NCI-H524 treated with DMSO at 0.1 percent for 48 hours (cell line): Measurements from ENCODE around the gene USP44.
"Not testable (repeated sequence)": the region's sequence is repeated elsewhere in the genome, so short reads cannot be mapped to it uniquely, and the experiment has no call there.

Experiments used
- DNase-seq: peaks from one replicate; lab custom pipeline; 2025; lab: John Stamatoyannopoulos, UW

The USP44 gene

GRCh38 chr12:95551305-95551704, at the start of gene USP44:
USP44 (minus strand) TSS chr12:95551476; CDS start chr12:95534256, 17,220 bp downstream.
- no peak for DNase-seq

- no peak for DNase-seq
These were observed 49.3 kb upstream of the USP44 start for GRCh38 chr12:95600567-95600966.

GRCh38 chr12:95599880-95600279, 48.6 kb upstream of the USP44 start:
- no peak for DNase-seq

GRCh38 chr12:95594136-95594535, 42.9 kb upstream of the USP44 start:
- no peak for DNase-seq

GRCh38 chr12:95593266-95593871, 42.1 kb upstream of the USP44 start:
- DNase-seq, result no peak

- no peak for DNase-seq
These were observed 40.5 kb upstream of the USP44 start for GRCh38 chr12:95591731-95592130.

GRCh38 chr12:95590775-95591174, 39.5 kb upstream of the USP44 start:
- DNase-seq, result no peak

GRCh38 chr12:95583933-95584332, 32.7 kb upstream of the USP44 start:
- no peak for DNase-seq

GRCh38 chr12:95582230-95583058, 31.2 kb upstream of the USP44 start:
- DNase-seq, result no peak

- DNase-seq, result no peak
These were observed 26.5 kb upstream of the USP44 start for GRCh38 chr12:95577820-95578219.

- no peak for DNase-seq
These were observed 23.6 kb upstream of the USP44 start for GRCh38 chr12:95574799-95575452.

GRCh38 chr12:95573951-95574576, 22.8 kb upstream of the USP44 start:
- DNase-seq, result no peak

GRCh38 chr12:95571369-95571768, 20.1 kb upstream of the USP44 start:
- DNase-seq, result no peak

GRCh38 chr12:95568045-95568444, 16.8 kb upstream of the USP44 start:
- DNase-seq, result not testable (repeated sequence)

GRCh38 chr12:95557625-95558024, 6.3 kb upstream of the USP44 start:
- DNase-seq, result no peak

GRCh38 chr12:95554532-95555071, 3.3 kb upstream of the USP44 start:
- no peak for DNase-seq

GRCh38 chr12:95553197-95553943, 2.1 kb upstream of the USP44 start:
- DNase-seq, result no peak

GRCh38 chr12:95551913-95552516, 739 bp upstream of the USP44 start:
- DNase-seq, result no peak

- DNase-seq, result no peak
These were observed 1.7 kb downstream of the USP44 start for GRCh38 chr12:95549392-95550084.
